GM21515 (cell line): ENCODE measurements around the gene AHNAK.

Source experiments
- ATAC-seq: cut with Tn5 transposase; IDR thresholded peaks from one replicate; pipeline ENCODE4 v1.9.1; 2021; ENCODE audit not compliant: unreplicated experiment

Gene AHNAK

DNA sequence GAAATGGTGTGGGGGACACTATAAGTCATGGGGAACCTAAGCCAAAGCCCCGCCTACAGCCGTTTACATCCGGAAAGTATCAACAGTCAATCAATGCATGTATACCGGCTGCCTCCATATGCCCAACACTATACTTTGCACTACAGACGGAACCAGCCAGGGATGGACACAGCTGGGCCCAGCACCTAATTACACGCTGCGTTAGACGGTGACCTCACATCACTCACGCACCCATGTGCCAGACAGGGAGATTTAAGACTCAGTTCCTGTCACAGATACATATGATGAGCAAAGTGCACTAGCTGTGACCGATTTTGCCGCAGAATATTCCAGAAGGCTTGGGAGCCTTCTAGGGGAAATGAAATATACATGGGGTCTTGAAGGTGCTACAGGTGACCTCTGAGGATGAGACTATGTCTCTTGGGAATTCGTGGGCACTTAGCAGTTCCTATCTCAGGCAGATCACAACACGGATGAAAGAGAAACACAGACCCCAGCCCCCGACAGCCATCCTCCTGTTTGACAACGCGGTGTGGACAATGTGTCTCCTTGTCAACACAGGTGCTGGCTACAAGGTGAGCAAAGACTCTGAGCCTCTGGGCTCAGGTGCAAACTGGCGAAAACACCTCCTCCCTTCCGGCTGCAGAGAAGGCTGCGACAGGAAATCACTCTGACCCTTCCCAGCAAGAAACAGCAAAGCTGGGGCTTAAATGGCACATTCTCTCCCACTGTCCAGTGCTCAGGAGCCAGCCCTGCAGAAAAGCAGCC, 8.0 kb downstream of the AHNAK start:
- no peak for ATAC-seq

DNA sequence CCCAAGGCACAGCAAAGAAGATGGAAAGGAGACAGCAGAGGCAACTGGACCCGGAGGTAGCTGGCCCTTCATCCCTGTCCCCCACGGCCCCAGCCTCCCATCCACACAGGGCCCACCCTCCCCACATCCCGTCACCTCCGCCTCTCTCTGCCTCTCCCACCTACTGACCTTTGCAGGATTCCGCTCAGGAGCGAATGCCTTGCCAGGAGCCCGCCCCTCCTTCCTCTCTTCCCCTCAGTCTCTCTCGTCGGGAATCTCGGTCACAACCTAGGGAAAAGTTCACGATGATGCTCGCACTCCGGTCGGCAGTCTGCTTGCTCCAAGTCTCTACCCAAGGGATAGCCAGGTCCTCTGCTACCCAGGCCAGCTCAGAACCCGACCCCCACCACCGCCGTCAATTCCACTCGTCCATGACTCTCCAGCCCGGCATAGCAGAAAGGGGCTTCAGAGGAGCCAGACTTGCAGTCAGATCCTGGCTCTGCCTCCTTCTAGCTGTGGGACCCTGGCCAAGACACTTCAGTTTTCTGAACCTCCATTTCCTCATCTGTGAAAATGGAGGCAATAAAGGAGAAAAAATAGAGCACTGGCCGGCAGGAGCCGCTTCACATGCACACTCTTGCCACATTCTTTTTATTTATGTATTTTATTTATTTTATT, 10.2 kb downstream of the AHNAK start:
- ATAC-seq = no peak

DNA sequence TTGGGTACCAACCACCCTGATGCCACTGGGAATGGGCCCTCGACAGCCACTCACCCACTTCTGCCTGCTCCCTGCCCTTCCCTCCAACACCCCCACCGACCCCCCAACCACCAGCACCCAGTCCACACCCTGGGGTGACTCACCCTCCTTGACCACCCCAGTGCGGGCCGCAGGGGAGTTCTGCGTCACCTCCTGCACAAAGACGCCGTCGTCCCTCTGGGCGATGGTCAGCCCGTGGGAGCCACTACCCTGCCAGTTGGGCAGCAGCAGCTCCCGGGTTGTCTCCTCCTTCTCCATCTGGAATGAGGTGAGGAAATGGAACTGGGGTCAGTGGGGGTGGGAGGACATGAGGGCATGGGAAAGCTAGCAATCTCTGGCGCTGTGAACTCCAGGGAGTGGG, 10.8 kb downstream of the AHNAK start:
- no peak for ATAC-seq

DNA sequence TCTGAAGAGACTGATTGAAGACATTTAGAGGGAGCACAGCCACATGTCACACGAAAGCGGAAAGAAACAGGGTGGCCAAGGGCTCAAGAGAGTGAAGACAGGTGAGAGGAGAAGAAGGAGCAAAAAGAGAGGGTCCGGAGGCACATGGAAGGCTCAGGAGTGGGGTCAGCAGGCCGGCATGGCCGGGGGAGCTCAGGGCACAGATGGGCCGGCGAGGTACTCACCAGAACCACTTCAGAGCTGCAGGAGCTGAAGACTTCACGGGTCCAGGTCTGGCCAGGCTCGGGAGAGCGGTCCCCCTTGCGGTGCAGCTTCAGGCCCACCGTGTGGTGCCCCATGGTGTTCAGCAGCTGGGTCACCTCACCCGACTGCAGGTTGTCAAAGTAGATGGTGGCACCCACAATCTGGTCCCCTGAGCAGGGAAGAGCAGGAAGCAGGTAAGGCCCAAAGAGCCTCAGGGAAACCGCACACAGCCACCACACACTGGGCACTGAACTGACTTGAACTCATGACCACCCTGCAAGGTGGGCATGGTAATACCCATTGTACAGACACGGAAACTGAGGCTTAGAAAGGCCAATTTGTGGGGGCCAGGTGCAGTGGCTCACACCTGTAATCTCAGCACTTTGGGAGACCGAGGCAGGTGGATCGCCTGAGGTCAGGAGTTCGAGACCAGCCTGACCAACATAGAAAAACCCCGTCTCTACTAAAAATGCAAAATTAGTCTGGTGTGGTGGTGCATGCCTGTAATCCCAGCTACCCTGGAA, 11.6 kb downstream of the AHNAK start:
- ATAC-seq = no peak

DNA sequence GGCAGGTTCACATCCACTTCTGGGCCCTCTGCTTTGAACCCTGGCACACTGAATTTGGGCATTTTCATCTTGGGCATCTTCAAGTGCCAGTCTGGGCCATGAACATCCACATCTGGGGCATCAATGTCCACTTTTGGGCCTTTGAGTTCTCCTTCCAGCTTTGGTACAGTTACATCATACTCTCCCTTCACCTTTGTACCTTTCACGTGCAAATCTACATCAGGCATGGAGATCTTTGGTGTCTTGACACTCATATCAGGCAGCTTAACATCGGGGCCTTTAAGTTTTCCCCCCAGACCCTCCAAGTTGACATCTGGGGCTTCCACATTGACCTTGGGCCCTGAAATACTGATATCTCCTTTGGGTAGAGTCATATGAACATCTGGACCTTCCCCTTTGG, 14.5 kb downstream of the AHNAK start:
- no peak for ATAC-seq

DNA sequence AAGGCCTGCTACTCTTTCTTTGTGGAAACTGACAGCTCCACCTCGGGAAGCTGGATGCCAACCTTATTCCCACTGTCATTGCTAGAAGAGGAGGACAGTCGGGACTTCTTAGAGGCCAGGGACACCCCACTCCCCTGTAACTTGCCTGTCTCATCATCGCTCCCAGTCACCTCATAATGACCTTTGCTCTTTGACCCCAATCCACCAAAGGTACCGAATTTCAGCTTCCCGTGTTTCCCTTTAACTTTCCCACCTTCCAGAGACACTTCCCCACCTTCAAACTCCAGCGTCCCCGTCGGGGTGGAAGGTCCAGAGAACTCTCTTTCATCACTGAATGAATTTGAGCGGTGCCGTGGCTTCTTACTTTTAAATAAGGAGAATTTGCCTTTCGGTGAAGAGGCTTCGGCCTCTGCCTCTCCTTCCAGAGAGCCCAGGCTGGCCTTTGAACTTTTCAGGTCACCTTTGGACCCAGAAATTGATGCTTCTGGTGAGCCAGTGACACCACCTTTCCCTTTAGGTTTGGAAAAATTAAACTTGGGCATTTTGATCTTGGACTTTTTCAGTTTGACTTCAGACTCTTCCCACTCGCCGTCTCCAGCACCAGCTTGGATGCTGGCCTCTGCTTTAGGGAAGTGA, 29.8 kb downstream of the AHNAK start:
- no peak for ATAC-seq

DNA sequence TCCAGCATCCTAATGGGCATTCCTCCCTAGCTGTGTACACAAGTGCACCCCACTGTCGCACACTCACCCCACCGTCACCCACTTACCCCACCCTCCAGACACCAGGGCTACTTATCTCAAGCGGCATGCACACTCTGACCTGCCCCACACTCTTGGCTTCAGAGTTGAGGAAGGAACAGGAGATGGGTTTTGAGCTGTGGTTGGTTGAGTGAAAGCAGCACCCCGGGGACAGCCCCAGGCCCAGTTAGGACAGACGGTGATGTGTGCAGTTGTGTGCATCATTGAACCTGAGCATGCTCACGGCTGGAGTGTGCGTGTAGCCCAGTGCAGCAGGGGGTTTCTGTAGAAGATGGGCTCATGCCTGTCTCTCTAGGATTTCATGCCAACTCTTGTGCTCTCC, 32.5 kb downstream of the AHNAK start:
- ATAC-seq = no peak

DNA sequence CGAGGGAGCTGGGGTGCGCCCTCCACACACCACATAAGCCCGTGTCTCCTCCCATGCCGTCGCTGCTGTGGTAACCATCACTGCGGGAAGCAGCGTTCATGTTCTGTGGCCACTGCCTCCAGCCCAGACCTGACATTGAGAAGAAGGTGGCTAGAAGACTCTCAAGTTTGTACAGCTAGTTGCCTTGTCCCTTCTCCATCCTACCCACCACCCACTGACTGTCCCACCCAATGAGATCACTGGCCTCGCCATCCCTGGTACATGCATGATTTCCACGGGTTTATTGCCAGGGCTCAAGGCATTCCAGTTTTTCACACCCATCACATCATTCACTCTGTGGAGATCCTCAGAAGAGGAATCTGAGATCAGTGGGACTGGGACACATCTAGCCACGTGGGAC, 33.0 kb downstream of the AHNAK start:
- no peak for ATAC-seq

DNA sequence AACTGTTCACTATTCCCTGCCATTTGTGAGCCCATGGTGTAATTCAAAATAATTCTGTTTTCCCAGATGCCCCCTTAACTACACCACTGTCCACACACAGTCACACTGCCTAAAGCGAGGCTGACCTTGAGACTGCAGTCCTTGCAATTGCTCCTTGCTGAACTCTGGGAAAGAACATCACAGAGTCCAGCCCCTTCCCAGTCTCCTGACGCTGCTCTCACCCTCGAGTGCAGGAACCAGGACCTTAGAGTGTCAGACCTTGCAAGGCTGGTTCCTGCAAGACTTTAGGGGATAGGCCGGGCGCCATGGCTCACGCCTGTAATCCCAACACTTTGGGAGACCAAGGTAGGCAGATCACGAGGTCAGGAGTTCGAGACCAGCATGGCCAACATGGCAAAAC, 33.6 kb downstream of the AHNAK start:
- ATAC-seq = no peak

DNA sequence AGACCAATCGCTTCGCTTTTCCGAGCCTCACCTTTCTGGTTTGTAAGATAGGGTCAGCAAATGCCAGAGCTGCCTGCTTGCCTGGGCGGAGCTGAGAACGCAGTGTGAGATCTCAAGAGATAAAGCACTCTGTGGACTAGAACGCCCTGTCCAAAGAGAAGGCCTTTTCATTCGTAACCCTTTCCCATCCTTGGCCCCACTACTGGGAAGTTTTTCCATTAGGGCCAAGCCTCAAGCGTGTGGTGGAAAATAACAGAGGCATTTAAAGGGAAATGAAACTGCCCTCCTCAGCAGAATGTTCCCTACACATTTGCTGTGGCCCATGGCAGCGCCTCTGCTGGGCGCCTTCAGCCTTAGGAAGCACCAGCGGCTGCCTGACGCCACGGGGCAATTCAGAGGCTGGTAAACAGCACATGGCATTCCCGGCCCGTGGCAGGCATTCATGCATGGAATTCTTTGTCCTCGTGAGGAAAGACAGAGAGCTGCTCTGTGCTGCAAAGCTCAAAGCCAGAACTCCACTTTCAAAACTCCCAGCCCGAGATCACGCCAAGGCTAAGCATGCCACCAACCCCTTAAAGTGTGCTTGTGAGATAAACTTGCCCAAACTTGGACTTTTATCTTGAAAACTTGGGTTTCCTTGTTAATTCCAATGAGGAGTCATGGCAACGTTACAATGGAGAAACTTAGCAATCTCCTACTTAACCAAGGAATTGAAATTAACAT, 38.1 kb downstream of the AHNAK start:
- ATAC-seq = no peak

DNA sequence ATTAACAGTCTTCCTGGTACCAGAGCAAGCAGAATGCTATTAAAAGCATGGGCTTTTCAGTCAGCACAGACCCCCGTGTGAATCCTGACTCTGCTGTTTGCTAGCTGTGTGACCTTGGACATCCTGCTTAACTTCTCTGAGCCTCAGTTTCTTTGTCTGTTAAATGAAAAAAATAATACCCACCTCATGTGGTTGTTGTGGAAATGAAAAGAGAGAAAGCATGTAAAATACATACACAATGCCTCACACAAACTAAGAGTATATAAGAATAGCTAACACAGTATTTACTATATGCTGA, 39.5 kb downstream of the AHNAK start:
- ATAC-seq = no peak

DNA sequence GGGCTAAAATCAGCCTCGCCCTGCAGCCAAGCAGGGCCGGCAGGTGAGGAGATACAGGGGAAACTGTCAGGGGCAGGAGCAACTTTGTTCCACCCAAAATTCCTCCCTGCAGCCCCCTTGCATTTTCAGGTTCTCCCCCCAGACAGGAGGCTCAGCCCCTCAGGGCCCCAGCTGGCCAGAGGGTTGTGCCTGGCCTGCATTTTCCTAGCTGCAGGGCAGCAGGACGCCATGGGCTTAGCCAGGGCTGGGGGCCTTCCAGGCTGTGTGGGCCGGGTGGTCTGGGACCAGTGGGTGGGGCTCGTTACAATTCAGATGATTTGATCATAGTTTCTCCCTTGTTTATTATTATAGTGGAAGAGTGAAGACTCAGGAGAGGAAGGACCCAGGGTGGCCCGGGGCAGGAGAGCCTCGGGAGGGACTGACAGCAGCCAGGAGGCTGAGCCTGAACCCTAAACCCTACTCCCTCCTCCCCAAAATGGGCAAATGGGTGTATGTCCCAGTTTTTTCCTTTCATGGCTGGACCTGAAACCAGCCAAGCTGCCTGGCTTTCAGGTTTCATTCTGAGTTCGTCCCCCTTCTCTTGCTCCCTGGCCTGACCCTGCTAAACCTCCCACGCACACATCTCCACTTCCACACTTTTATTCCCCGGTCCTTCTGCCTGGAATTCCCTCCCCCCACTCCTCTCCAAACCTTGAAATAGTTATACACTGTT, 40.0 kb downstream of the AHNAK start:
- ATAC-seq = no peak

DNA sequence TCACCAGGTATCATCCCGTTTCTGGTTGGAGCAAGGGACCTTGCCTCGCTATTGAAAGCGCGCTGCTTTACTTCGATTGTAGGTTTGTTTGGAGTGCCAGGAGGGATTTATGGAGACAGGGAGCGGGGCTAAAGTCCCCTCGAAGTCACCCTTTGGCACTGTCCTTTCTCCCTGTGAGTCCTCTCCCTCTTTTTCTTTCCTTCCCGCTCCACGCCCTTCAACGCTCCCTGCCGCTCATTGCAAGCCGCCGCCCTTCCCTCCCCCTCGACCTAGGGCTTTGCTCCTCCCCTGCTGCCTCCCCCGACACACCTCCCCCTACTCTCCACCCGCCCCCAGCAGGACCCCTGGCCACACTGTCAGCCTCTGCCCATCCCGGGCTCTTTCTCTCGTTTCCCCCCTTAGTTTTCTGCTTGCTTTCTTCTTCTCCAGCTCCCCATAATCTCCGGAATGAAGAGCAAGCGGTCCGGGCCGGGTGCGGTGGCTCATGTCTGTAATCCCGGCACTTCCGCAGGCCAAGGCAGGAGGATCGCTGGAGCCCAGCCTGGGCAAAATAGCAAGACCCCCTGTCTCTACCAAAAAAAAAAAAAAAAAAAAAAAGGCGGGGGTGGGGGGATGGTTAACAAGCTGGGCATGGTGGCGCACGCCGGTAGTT, 41.0 kb downstream of the AHNAK start:
- ATAC-seq = no peak

DNA sequence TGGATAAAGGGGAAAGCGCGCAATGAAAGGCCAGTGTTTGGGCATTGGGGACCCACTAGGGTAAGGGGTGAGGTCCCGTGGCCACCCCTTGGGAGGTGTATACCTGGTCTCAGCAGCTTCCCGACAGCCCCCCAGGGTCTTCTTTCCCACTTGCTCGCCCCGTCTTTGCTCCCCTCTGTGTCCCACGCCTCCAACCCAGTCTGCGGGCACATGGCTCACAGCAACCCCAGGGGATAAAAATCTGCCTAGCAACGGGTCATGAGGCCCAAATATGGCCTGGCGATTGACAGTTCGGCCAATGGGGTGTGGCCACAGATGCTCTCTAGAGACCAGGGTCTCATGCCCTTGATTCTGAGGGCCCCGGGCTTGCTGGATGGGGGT, 41.6 kb downstream of the AHNAK start:
- ATAC-seq = no peak

DNA sequence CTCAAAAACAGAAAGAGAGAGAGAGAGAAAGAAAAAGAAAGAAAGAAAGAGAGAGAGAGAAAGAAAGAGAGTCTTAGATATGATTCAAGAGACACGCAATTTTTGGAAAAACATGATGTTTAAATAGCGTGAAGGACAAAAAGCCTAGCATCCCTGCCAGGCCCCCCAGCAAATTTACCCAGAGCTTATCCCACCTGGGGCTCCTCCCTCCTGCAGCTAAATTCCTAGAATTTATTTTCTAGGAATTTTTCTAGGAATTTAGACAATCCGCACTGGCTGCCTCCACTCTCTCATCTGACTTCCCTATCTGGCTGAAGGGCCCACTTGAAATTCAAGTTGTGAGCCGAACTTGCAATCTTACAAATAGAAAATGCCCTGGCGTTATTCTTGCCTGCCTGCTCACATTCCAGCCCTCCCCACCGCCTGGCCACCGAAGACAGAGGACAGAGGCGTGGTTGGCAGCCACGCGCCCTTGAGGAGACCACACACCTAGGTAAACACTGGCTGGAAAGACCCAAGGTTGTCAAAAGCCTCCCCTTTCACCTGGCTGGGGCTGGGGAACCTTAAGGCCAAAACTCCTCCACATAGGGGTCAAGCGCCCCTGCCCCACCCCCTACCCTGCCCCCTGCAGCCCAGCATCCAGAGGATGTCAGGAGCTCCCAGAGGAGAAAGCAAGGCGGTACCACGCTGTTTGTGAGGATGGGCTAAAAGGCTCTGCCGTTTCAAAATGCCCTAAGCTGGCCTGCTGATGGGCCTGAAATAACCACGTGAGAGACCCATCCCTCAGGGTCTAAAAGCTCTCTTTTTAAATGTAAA, 42.2 kb downstream of the AHNAK start:
- ATAC-seq = no peak

DNA sequence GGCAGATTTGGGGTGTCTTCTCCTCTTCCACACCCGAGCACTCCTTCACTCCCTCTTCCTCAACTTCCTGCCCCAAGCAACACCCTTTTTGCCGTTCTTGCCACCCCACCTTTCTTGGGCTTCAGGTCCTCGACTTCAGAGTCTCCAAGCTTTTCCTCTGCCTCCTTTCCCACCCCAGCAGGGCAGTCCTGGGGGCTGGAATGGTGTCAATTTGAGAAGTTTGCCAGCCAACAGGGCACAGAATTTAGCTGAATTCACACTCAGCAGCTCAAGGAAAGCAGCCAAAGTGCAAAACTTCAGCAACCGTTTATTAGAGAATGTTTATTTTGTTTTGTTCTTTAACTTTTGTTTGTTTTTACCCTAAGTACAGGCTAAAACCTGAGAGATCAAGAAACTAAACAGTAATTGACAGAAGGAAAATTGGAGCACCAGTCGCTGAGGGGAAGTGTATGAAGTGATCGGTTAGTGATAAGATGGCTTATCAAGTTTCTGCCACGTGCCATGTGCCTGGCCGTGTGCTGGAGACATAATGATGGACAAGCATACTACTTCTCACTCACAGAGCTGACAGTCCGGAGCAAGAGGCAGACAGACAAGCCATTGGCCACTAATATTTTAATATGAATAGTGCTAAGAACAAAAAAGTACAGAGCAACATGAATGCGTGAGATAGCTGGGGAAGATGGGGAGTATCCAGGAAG, 44.4 kb downstream of the AHNAK start:
- no peak for ATAC-seq

DNA sequence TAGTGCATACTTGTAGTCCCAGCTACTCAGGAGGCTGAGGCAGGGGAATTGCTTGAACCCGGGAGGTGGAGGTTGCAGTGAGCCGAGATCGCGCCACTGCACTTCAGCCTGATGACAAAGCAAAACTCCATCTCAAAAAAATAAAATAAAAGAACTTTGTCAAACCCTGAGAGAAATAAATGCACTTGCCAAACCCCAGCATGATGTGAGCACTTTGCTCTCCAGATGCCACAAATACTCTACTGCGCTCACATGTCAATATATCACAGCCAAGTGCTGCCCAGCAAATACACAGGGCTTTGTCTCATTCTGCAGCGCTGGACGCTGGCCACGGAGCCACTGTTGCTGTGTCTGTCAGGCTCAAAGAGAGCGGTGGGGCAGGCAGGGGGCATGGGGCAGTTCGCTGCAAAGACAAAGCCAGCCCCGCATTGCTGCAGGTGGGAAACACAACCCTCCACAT, 45.1 kb downstream of the AHNAK start:
- no peak for ATAC-seq

DNA sequence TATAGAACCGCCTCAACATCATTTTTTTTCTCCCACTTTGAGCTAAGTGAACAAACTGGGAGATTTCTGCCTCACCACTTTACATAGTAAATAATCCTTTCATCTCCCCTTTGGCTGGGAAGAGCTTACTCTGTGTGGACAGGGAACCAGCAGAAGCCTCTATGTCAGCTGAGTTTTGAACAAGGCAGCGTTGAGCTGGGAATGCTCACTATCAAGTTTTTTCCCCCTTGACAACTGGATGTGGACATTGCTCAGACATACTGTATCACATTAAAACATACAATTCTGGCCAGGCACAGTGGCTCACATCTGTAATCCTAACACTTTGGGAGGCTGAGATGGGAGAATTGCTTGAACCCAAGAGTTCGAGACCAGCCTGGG, 46.0 kb downstream of the AHNAK start:
- no peak for ATAC-seq
